Duodenal mucosa (tissue), 2 donors: Measurements from ENCODE around the gene KIF4A.
"Not testable (repeated sequence)": the region's sequence is repeated elsewhere in the genome, so short reads cannot be mapped to it uniquely, and the experiment has no call there.

Source experiments
- H3K27ac ChIP-seq: one replicate; pipeline ENCODE4 v1.7.0; 2013; ENCODE audit warnings: low read depth, low read length
- H3K27me3 ChIP-seq, 2 donors: one replicate each; pipeline ENCODE4 v1.7.0; 2013; ENCODE audit warnings: low read length in 2 of 2, control low read depth in 1 of 2; ENCODE audit not compliant: insufficient read depth in 2 of 2, control insufficient read depth in 1 of 2
- H3K36me3 ChIP-seq, 2 donors: one replicate each; pipeline ENCODE4 v1.7.0; 2013; ENCODE audit warnings: low read length in 2 of 2, control low read depth in 1 of 2; ENCODE audit not compliant: insufficient read depth in 2 of 2, control insufficient read depth in 1 of 2
- H3K4me1 ChIP-seq, 2 donors: one replicate each; pipeline ENCODE4 v1.7.0; 2013; ENCODE audit warnings: low read length in 2 of 2, control low read depth in 1 of 2; ENCODE audit not compliant: insufficient read depth in 2 of 2, control insufficient read depth in 1 of 2
- H3K4me3 ChIP-seq, 2 donors: one replicate each; pipeline ENCODE4 v1.7.0; 2013; ENCODE audit warnings: low read length in 2 of 2, low read depth in 1 of 2
- H3K9ac ChIP-seq, 2 donors: one replicate each; pipeline ENCODE4 v1.7.0; 2013; ENCODE audit warnings: low read length in 2 of 2, low read depth in 1 of 2
- H3K9me3 ChIP-seq, 2 donors: one replicate each; pipeline ENCODE4 v1.7.0; 2013; ENCODE audit warnings: low read length in 2 of 2, control low read depth in 1 of 2; ENCODE audit not compliant: control insufficient read depth in 1 of 2

KIF4A gene

DNA sequence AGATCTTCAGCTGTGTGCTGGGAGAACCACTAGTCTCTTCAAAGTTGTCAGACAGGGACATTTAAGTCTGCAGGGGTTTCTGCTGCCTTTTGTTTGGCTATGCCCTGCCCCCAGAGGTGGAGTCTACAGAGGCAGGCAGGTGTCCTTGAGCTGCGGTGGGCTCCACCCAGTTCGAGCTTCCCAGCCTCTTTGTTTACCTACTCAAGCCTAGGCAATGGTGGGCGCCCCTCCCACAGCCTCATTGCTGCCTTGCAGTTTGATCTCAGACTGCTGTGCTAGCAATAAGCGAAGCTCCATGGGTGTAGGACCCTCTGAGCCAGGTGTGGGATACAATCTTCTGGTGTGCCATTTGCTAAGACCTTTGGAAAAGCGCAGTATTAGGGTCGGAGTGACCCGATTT is 78.8 kb downstream of the KIF4A start:
- H3K36me3 ChIP-seq, H3K9ac ChIP-seq, H3K4me3 ChIP-seq, H3K9me3 ChIP-seq, H3K4me1 ChIP-seq, H3K27me3 ChIP-seq, H3K27ac ChIP-seq: not testable (repeated sequence)

GRCh38 chrX:70386235-70386634 is 96.3 kb downstream of the KIF4A start:
- H3K27ac ChIP-seq = no peak overlapping the region
- H3K36me3 ChIP-seq = no peaks in the 10 kb centered on the region
- H3K9ac ChIP-seq = no peak overlapping the region
- H3K4me3 ChIP-seq = no peak overlapping the region
- H3K4me1 ChIP-seq = no peaks in the 10 kb centered on the region
- no peaks in the 10 kb centered on the region for H3K9me3 ChIP-seq
- H3K27me3 ChIP-seq = no peaks in the 10 kb centered on the region

- Histone ChIP-seq H3K4me1 (no peaks in the 10 kb centered on the region), H3K4me3 (no peak overlapping the region), H3K27ac (no peak overlapping the region), H3K9me3 (no peaks in the 10 kb centered on the region), H3K36me3 (no peaks in the 10 kb centered on the region), H3K27me3 (no peaks in the 10 kb centered on the region), H3K9ac (no peak overlapping the region)
These were observed 109.0 kb downstream of the KIF4A start for GRCh38 chrX:70398899-70399298.

DNA sequence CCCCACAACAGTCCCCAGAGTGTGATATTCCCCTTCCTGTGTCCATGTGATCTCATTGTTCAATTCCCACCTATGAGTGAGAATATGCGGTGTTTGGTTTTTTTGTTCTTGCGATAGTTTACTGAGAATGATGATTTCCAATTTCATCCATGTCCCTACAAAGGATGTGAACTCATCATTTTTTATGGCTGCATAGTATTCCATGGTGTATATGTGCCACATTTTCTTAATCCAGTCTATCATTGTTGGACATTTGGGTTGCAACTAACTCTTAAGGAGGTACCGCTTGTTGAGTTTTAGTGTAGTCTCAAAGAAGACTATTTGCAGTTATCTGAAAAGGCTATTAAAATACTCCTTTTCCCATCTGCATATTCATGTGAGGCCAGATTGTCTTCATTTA is 110.3 kb downstream of the KIF4A start:
- not testable (repeated sequence) for H3K36me3 ChIP-seq, H3K9me3 ChIP-seq, H3K27me3 ChIP-seq, H3K9ac ChIP-seq, H3K4me3 ChIP-seq, H3K4me1 ChIP-seq, H3K27ac ChIP-seq

- Histone ChIP-seq H3K27me3 (no peaks in the 10 kb centered on the region), H3K9me3 (no peaks in the 10 kb centered on the region), H3K27ac (no peak overlapping the region), H3K9ac (no peak overlapping the region), H3K36me3 (no peaks in the 10 kb centered on the region), H3K4me3 (no peak overlapping the region), H3K4me1 (no peaks in the 10 kb centered on the region)
These were observed 112.8 kb downstream of the KIF4A start for GRCh38 chrX:70402721-70403120.

GRCh38 chrX:70405003-70405402 is 115.1 kb downstream of the KIF4A start:
- Histone ChIP-seq H3K4me1 (no peaks in the 10 kb centered on the region), H3K9me3 (no peaks in the 10 kb centered on the region), H3K4me3 (no peak overlapping the region), H3K27me3 (no peaks in the 10 kb centered on the region), H3K9ac (no peak overlapping the region), H3K36me3 (no peaks in the 10 kb centered on the region), H3K27ac (no peak overlapping the region)

- Histone ChIP-seq H3K9me3 (no peaks in the 10 kb centered on the region), H3K36me3 (no peaks in the 10 kb centered on the region), H3K27me3 (no peaks in the 10 kb centered on the region), H3K9ac (no peak overlapping the region), H3K27ac (no peak overlapping the region), H3K4me1 (no peaks in the 10 kb centered on the region), H3K4me3 (no peak overlapping the region)
These were observed 121.0 kb downstream of the KIF4A start for GRCh38 chrX:70410921-70411320.

GRCh38 chrX:70411475-70411874 is 121.6 kb downstream of the KIF4A start:
- Histone ChIP-seq H3K9me3 (no peaks in the 10 kb centered on the region), H3K27ac (no peak overlapping the region), H3K4me1 (no peaks in the 10 kb centered on the region), H3K4me3 (no peak overlapping the region), H3K9ac (no peak overlapping the region), H3K27me3 (no peaks in the 10 kb centered on the region), H3K36me3 (no peaks in the 10 kb centered on the region)

DNA sequence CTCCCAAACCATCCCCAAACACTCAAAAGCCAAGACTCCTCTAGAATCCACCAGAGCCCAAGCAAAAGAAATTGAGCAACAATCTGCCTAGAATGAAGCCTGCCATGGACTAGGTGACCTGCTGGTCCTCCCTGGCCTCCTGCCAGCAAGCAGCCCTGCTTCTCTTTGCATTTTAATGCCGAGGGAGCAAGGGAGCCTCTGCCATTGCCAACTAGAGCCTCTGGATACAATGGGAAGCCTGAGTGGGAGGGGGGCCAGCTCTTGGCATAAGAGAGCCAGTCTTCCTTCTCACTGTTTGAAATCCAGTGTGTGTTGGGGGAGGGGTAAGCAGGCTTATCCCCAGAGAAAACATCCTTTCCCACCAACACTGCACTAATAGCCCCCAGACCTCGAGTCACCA is 131.7 kb downstream of the KIF4A start:
- peaks cover 0 to 4% of the 10 kb centered on the region in 2 donors for H3K36me3 ChIP-seq
- H3K27ac ChIP-seq = no peak overlapping the region
- H3K9ac ChIP-seq = no peak overlapping the region
- H3K9me3 ChIP-seq = no peaks in the 10 kb centered on the region
- H3K4me3 ChIP-seq = no peak overlapping the region
- H3K4me1 ChIP-seq = peaks cover 0 to 4% of the 10 kb centered on the region in 2 donors
- no peaks in the 10 kb centered on the region for H3K27me3 ChIP-seq

DNA sequence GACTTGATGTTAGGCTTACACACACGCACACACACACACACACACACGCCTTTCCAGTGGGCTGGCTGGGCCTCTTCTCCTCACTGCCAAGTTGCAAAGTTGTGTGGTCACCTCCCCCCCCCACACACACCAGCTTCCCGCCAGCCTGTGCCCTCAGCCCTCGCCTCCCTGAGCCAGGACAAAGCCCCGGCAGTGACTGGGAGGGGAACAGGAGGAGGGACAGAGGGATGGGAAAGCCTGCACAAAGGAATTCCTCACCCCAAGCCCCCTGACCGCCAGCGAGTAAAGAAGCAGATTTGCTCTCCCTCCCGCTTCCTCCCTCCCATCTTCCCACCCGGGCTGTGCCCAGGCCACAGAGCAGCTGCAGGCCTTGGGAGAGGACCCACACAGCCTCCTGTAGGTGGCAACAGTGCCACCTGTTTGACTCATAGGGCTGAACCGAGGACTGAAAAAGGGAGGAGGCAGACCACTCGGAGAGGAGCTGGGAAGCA is 133.0 kb downstream of the KIF4A start, which contains the start of gene GDPD2:
TSS of gene GDPD2 (plus strand) at position 464 of the 491 bp plus-strand sequence. CDS start 1,671 bp downstream, outside the sequence.
- Histone ChIP-seq H3K27ac (no peak within 1 kb of the TSS), H3K4me3 (peak within 1 kb of the TSS; percentile 48 to 54), H3K9me3 (no peaks in the 10 kb centered on the region), H3K4me1 (peaks cover 4 to 6% of the 10 kb centered on the region in 2 donors), H3K9ac (peak within 1 kb of the TSS; percentile 51 to 71), H3K27me3 (no peaks in the 10 kb centered on the region), H3K36me3 (peaks cover 0 to 4% of the 10 kb centered on the region in 2 donors)
